Endothelial cell of umbilical vein (primary cell): Measurements from ENCODE around the gene SETD2. TPM values are rescaled to one million over a fixed set of nuclear protein-coding genes. Genes with fewer than 3 reads are reported as not detected.

Experiments
- BruUV-seq: library from RNA; stranded (reverse); fragments of 400-500 nt; replicated peaks from 2 replicates; lab custom pipeline; 2021; lab: Mats Ljungman, UMichigan
- CTCF ChIA-PET: fragments of 300-600, 350-600 bp; sonication (Branson Sonifier 250); formaldehyde crosslinking; loops from one replicate; lab custom pipeline; 2021; ENCODE audit warnings: antibody characterized with exemption, inconsistent platforms; lab: Charles Lee
- POLR2A ChIA-PET: fragments of 300-600, 350-600 bp; sonication (Branson Sonifier 250); formaldehyde crosslinking; loops from one replicate; lab custom pipeline; 2021; ENCODE audit warnings: antibody characterized with exemption, inconsistent platforms; lab: Charles Lee
- DNase-seq: peaks from one replicate; pipeline ENCODE4 v3.0.0-alpha.2; 2011; ENCODE audit warnings: low read depth, low spot score
- FAIRE-seq: peaks from 2 replicates; lab custom pipeline; 2011; peaks lifted over from hg19 to GRCh38; lab: Jason Lieb, UNC
- H2AFZ ChIP-seq: 2 replicates; pipeline ENCODE4 v1.6.0; 2012; ENCODE audit warnings: low read depth, low read length, control low read depth, inconsistent platforms
- H3K27ac ChIP-seq: 2 replicates; pipeline ENCODE4 v1.5.1; 2011; ENCODE audit warnings: low read depth, mild to moderate bottlenecking, control low read depth, low read length, moderate library complexity; ENCODE audit not compliant: insufficient read depth
- H3K27me3 ChIP-seq, 2 experiments: 2 replicates each; pipeline versions ENCODE4 v1.6.0 to v1.6.1; 2011; ENCODE audit warnings: low read length in 2 of 2, mixed read lengths in 1 of 2; ENCODE audit not compliant: control insufficient read depth in 2 of 2, insufficient read depth in 2 of 2
- H3K36me3 ChIP-seq, 2 experiments: 2 replicates in 1 of 2; 3 replicates in 1 of 2; pipeline ENCODE4 v1.5.1; 2011; ENCODE audit warnings: low read length in 2 of 2, mild to moderate bottlenecking in 1 of 2, moderate library complexity in 1 of 2; ENCODE audit not compliant: control insufficient read depth in 2 of 2, insufficient read depth in 2 of 2; ENCODE audit errors: extremely low read depth in 1 of 2
- H3K4me1 ChIP-seq: 3 replicates; pipeline ENCODE4 v1.5.1; 2011; ENCODE audit warnings: mild to moderate bottlenecking, low read length; ENCODE audit not compliant: control insufficient read depth, insufficient read depth; ENCODE audit errors: extremely low read depth
- H3K4me2 ChIP-seq: 2 replicates; pipeline ENCODE4 v1.6.1; 2011; ENCODE audit warnings: low read length, control low read depth, mixed read lengths; ENCODE audit not compliant: insufficient read depth
- H3K4me3 ChIP-seq, 3 experiments: fragments of 200-600 bp in 1 of 3; sonication (generic), shearing (Covaris generic) in 1 of 3; replicated peaks in 1 of 3; 2 replicates each; pipeline ENCODE4 v1.5.1; 2011 to 2016; ENCODE audit warnings: control low read depth in 3 of 3, low read length in 3 of 3, mild to moderate bottlenecking in 2 of 3, inconsistent platforms in 1 of 3, low read depth in 1 of 3, moderate library complexity in 1 of 3; ENCODE audit not compliant: insufficient read depth in 1 of 3
- H3K79me2 ChIP-seq: 2 replicates; pipeline ENCODE4 v1.6.0; 2012; ENCODE audit warnings: low read length, inconsistent platforms; ENCODE audit not compliant: control insufficient read depth, insufficient read depth
- H3K9ac ChIP-seq: replicated peaks from 2 replicates; pipeline ENCODE3; 2011; ENCODE audit warnings: low read length, control low read depth; ENCODE audit not compliant: insufficient read depth; ENCODE audit errors: extremely low read depth
- H3K9me1 ChIP-seq: replicated peaks from 3 replicates; pipeline ENCODE4 v1.6.0; 2011; ENCODE audit warnings: mild to moderate bottlenecking, low read length; ENCODE audit not compliant: control insufficient read depth, insufficient read depth; ENCODE audit errors: extremely low read depth
- H3K9me3 ChIP-seq: replicated peaks from 2 replicates; pipeline ENCODE4 v1.5.1; 2012; ENCODE audit warnings: low read length, inconsistent platforms; ENCODE audit not compliant: control insufficient read depth, insufficient read depth
- H4K20me1 ChIP-seq: replicated peaks from 2 replicates; pipeline ENCODE3; 2011; ENCODE audit warnings: mild to moderate bottlenecking, low read length; ENCODE audit not compliant: control insufficient read depth, insufficient read depth; ENCODE audit errors: extremely low read depth
- CTCF ChIP-seq, 2 donors: IDR thresholded peaks; 1 replicate in 1 of 2; 2 replicates in 1 of 2; pipeline ENCODE4 v1.5.1; 2011; ENCODE audit warnings: low read length in 2 of 2, mild to moderate bottlenecking in 2 of 2, moderate library complexity in 2 of 2, control low read depth in 1 of 2, inconsistent platforms in 1 of 2, low read depth in 1 of 2; ENCODE audit not compliant: insufficient read depth in 1 of 2; ENCODE audit errors: extremely low read depth in 1 of 2
- EZH2 ChIP-seq: IDR thresholded peaks from 2 replicates; pipeline ENCODE4 v1.6.1; 2012; ENCODE audit warnings: borderline replicate concordance, low read depth, mild to moderate bottlenecking, moderate library complexity, low read length, inconsistent platforms; ENCODE audit not compliant: severe bottlenecking
- FOS ChIP-seq: IDR thresholded peaks from 2 replicates; pipeline ENCODE4 v1.6.1; 2011; ENCODE audit warnings: mild to moderate bottlenecking, low read length, moderate library complexity, borderline replicate concordance; ENCODE audit not compliant: insufficient read depth
- GATA2 ChIP-seq: IDR thresholded peaks from 2 replicates; pipeline ENCODE4 v1.7.0; 2011; ENCODE audit warnings: low read depth, mild to moderate bottlenecking, moderate library complexity, mixed read lengths, low read length; ENCODE audit not compliant: insufficient read length, insufficient read depth
- JUN ChIP-seq: IDR thresholded peaks from 2 replicates; pipeline ENCODE4 v1.6.1; 2011; ENCODE audit warnings: borderline replicate concordance, low read depth; ENCODE audit not compliant: insufficient read length, insufficient read depth
- MAX ChIP-seq: IDR thresholded peaks from 2 replicates; pipeline ENCODE4 v1.6.1; 2011; ENCODE audit not compliant: insufficient read depth, insufficient read length
- MYC ChIP-seq: IDR thresholded peaks from one replicate; pipeline ENCODE4 v1.6.1; 2011; ENCODE audit warnings: mild to moderate bottlenecking, low read depth, low read length
- POLR2A ChIP-seq: IDR thresholded peaks from 2 replicates; pipeline ENCODE4 v1.6.1; 2012; ENCODE audit warnings: low read depth, mild to moderate bottlenecking, control low read depth, low read length
- POLR2AphosphoS5 ChIP-seq: IDR thresholded peaks from 2 replicates; pipeline ENCODE4 v1.6.1; 2012; ENCODE audit warnings: low read depth, mild to moderate bottlenecking, control low read depth, low read length, moderate library complexity; ENCODE audit not compliant: insufficient read depth
- dilution Hi-C: fragments of 300-500 bp; cut with MboI; formaldehyde crosslinking; loops from one replicate; pipeline ENCODE4 v1.15.0; 2019; ENCODE audit warnings: low sequenced_read_pairs; ENCODE audit not compliant: extremely low pct_ligation_motif_present
- intact Hi-C: fragments of 100-400 bp; cut with micrococcal nuclease; formaldehyde crosslinking; loops from one replicate; pipeline ENCODE4 v1.10.0; 2022
- polyA plus RNA-seq, 4 experiments: library from polyadenylated mRNA; depleted of rRNA in 3 of 4; stranded (reverse) in 3 of 4; unstranded in 1 of 4; fragments of >200 nt; gene quantifications; 2 replicates each; pipeline versions ENCODE4 v1.2.1 to v1.2.3, GENCODE V29; 2011 to 2012; ENCODE audit warnings: missing spikeins in 1 of 4
- total RNA-seq: library from RNA; stranded (reverse); gene quantifications from 2 replicates; pipeline ENCODE4 v1.2.3, GENCODE V29; 2021

Gene SETD2
- total and polyA plus RNA-seq, 2 donors (not counting 3 experiments of a cell fraction or from before 2014, with no cell fraction given): 13.7 to 41.4 TPM

GRCh38 chr3:47003056-47003410, 160.9 kb downstream of the SETD2 start:
- Histone ChIP-seq H3K4me2 (no peak overlapping the region), H3K4me1 (no peaks in the 10 kb centered on the region), H3K36me3 (peaks cover 2 to 50% of the 10 kb centered on the region in 2 experiments), H3K27me3 (no peaks in the 10 kb centered on the region), H4K20me1 (no peaks in the 10 kb centered on the region), H3K9me1 (no peaks in the 10 kb centered on the region), H3K4me3 (no peak overlapping the region), H3K79me2 (no peaks in the 10 kb centered on the region), H3K9ac (no peak overlapping the region), H3K9me3 (no peaks in the 10 kb centered on the region), H2AFZ (no peak overlapping the region), H3K27ac (no peak overlapping the region)
- FAIRE-seq (no peak), DNase-seq (no peak)
- no TSS peak for BruUV-seq
- ChIA-PET CTCF (no interaction called here), POLR2A (no interaction called here)
- dilution Hi-C loops: no loop called here
- intact Hi-C loops: no loop called here
- TF ChIP-seq CTCF (IDR thresholded peaks at IDR 0.05; ENCODE audit: extremely low read depth in 1 of 2, insufficient read depth in 1 of 2, low read depth in 1 of 2, low read length in 2 of 2) (no peak), GATA2 (no peak), MYC (no peak), MAX (no peak), FOS (no peak), POLR2A (no peak), JUN (no peak), POLR2AphosphoS5 (no peak), EZH2 (no peak)
